ENCODE data around the gene NRG3. TPM values are rescaled to one million over a fixed set of nuclear protein-coding genes. Genes with fewer than 3 reads are reported as not detected.
A peak's percentile ranks its signal among the peaks of the same experiment; 100 is the strongest.

NRG3 gene
- total RNA-seq, 1 donor from 2014 or later = 32.2 TPM

- Mint-ChIP-seq H3K4me1 (ENCODE audit: low read depth) (peaks cover 19% of the 10 kb centered on the region), H3K27ac (no peak overlapping the region), H3K9me3 (ENCODE audit: low read depth) (peaks cover 6% of the 10 kb centered on the region), H3K27me3 (no peaks in the 10 kb centered on the region), H3K4me3 (ENCODE audit: low read depth) (no peak overlapping the region), H3K36me3 (ENCODE audit: insufficient read depth) (peaks cover 5% of the 10 kb centered on the region)
- no peak for DNase-seq (ENCODE audit: low spot score, unreplicated experiment)
- TF ChIP-seq CTCF (IDR thresholded peaks at IDR 0.05; ENCODE audit: unreplicated experiment) = no peak
Measured at GRCh38 chr10:82463614-82464013, 588.6 kb downstream of the NRG3 start.

- no peak for TF ChIP-seq CTCF (IDR thresholded peaks at IDR 0.05; ENCODE audit: unreplicated experiment)
- H3K9me3 Mint-ChIP-seq (ENCODE audit: low read depth) = peaks cover 6% of the 10 kb centered on the region
- H3K4me1 Mint-ChIP-seq (ENCODE audit: low read depth) = peaks cover 25% of the 10 kb centered on the region
- H3K4me3 Mint-ChIP-seq (ENCODE audit: low read depth) = no peak overlapping the region
- no peaks in the 10 kb centered on the region for H3K27me3 Mint-ChIP-seq
- DNase-seq (ENCODE audit: low spot score, unreplicated experiment) = no peak
- peaks cover 5% of the 10 kb centered on the region for H3K36me3 Mint-ChIP-seq (ENCODE audit: insufficient read depth)
- H3K27ac Mint-ChIP-seq = no peak overlapping the region
Measured at GRCh38 chr10:82464191-82464818, 589.3 kb downstream of the NRG3 start.

- H3K4me1 Mint-ChIP-seq (ENCODE audit: low read depth) = peaks cover 31% of the 10 kb centered on the region
- H3K27ac Mint-ChIP-seq = no peak overlapping the region
- H3K36me3 Mint-ChIP-seq (ENCODE audit: insufficient read depth) = peaks cover 5% of the 10 kb centered on the region
- TF ChIP-seq CTCF (IDR thresholded peaks at IDR 0.05; ENCODE audit: unreplicated experiment) = no peak
- H3K27me3 Mint-ChIP-seq = no peaks in the 10 kb centered on the region
- H3K4me3 Mint-ChIP-seq (ENCODE audit: low read depth) = no peak overlapping the region
- H3K9me3 Mint-ChIP-seq (ENCODE audit: low read depth) = peaks cover 6% of the 10 kb centered on the region
- no peak for DNase-seq (ENCODE audit: low spot score, unreplicated experiment)
Measured at GRCh38 chr10:82464966-82465365, 590.0 kb downstream of the NRG3 start.

GRCh38 chr10:82468453-82468852 lies 593.5 kb downstream of the NRG3 start:
- Mint-ChIP-seq H3K36me3 (ENCODE audit: insufficient read depth) (no peaks in the 10 kb centered on the region), H3K4me3 (ENCODE audit: low read depth) (peak overlapping the region; percentile 20), H3K27ac (peak overlapping the region; percentile 3), H3K27me3 (no peaks in the 10 kb centered on the region), H3K9me3 (ENCODE audit: low read depth) (no peaks in the 10 kb centered on the region), H3K4me1 (ENCODE audit: low read depth) (peaks cover 42% of the 10 kb centered on the region)
- TF ChIP-seq CTCF (IDR thresholded peaks at IDR 0.05; ENCODE audit: unreplicated experiment) = no peak
- no peak for DNase-seq (ENCODE audit: low spot score, unreplicated experiment)

- no peak for DNase-seq (ENCODE audit: low spot score, unreplicated experiment)
- H3K9me3 Mint-ChIP-seq (ENCODE audit: low read depth) = peaks cover 3% of the 10 kb centered on the region
- no peaks in the 10 kb centered on the region for H3K27me3 Mint-ChIP-seq
Measured at GRCh38 chr10:82472406-82473335, 597.7 kb downstream of the NRG3 start.

More at GRCh38 chr10:82472406-82473335, 597.7 kb downstream of the NRG3 start:
- Mint-ChIP-seq H3K36me3 (ENCODE audit: insufficient read depth) (no peaks in the 10 kb centered on the region), H3K4me3 (ENCODE audit: low read depth) (no peak overlapping the region), H3K27ac (no peak overlapping the region), H3K4me1 (ENCODE audit: low read depth) (peaks cover 32% of the 10 kb centered on the region)
- no peak for TF ChIP-seq CTCF (IDR thresholded peaks at IDR 0.05; ENCODE audit: unreplicated experiment)
